22Rv1 (cell line): ENCODE results near the gene IL11.

Experiments used
- ZFX ChIP-seq: fragments of 450-650 bp; IDR thresholded peaks from 2 replicates; pipeline ENCODE4 v1.6.1; 2017; ENCODE audit warnings: antibody characterized with exemption, borderline replicate concordance
- TF ChIP-seq, protein P1 (sequence below): fragments of 450-650 bp; IDR thresholded peaks from 2 replicates; pipeline ENCODE4 v1.5.1; 2017; ENCODE audit warnings: mild to moderate bottlenecking

DNA sequence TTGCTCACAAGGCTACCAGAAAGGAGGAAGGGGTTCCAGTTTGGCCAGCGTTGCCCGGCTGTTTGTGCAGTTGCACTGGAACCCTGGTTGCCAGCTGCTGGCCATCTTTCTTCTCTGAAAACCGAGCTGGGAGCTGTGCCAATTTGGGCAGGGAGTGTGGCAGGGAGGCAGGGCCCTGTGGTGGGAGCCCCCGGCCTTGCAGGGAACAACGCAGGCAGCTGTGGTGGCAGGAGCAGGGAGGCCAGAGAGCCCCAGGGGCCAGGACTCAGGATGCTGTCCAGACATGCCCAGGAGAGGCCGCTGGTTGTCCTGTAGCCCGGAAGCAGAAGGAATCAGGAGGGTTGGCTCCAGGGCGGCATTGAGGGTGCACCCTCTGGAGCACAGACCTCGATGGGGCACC is 25.8 kb downstream of the IL11 start:
- TF ChIP-seq, protein P1, sequence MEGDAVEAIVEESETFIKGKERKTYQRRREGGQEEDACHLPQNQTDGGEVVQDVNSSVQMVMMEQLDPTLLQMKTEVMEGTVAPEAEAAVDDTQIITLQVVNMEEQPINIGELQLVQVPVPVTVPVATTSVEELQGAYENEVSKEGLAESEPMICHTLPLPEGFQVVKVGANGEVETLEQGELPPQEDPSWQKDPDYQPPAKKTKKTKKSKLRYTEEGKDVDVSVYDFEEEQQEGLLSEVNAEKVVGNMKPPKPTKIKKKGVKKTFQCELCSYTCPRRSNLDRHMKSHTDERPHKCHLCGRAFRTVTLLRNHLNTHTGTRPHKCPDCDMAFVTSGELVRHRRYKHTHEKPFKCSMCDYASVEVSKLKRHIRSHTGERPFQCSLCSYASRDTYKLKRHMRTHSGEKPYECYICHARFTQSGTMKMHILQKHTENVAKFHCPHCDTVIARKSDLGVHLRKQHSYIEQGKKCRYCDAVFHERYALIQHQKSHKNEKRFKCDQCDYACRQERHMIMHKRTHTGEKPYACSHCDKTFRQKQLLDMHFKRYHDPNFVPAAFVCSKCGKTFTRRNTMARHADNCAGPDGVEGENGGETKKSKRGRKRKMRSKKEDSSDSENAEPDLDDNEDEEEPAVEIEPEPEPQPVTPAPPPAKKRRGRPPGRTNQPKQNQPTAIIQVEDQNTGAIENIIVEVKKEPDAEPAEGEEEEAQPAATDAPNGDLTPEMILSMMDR: no peak
- no peak for TF ChIP-seq ZFX
